PC-3 (cell line): ENCODE data around the gene C17orf78. TPM values are rescaled to one million over a fixed set of nuclear protein-coding genes. Genes with fewer than 3 reads are reported as not detected.

Source experiments
- ATAC-seq: fragments of 200-7000 bp; cut with Tn5 transposase; 2 replicates; pipeline ENCODE4 v1.9.1; 2020; ENCODE audit warnings: mild to moderate bottlenecking, moderate library complexity
- BruUV-seq: library from RNA; stranded (reverse); fragments of 400-500 nt; replicated peaks from 2 replicates; lab custom pipeline; 2021; lab: Mats Ljungman, UMichigan
- CTCF ChIA-PET: fragments of 300-600 bp; sonication (Branson Sonifier 250); formaldehyde crosslinking; loops from one replicate; lab custom pipeline; 2022; ENCODE audit warnings: antibody characterized with exemption; lab: Charles Lee
- POLR2A ChIA-PET: fragments of 300-600 bp; sonication (Branson Sonifier 250); formaldehyde crosslinking; loops from one replicate; lab custom pipeline; 2022; ENCODE audit warnings: antibody characterized with exemption; ENCODE audit not compliant: unreplicated experiment; lab: Charles Lee
- DNase-seq: peaks from one replicate; pipeline ENCODE4 v3.0.0-alpha.2; 2015
- H2AFZ ChIP-seq: fragments of 300-600 bp; sonication (generic); 2 replicates; pipeline ENCODE4 v1.6.0; 2016; ENCODE audit warnings: antibody characterized with exemption, low read length
- H3F3A ChIP-seq: fragments of 300-600 bp; sonication (generic); one replicate; pipeline ENCODE4 v1.6.0; 2017; ENCODE audit warnings: antibody characterized with exemption, low read length, control low read depth, mild to moderate bottlenecking; ENCODE audit not compliant: unreplicated experiment
- H3K27ac ChIP-seq: fragments of 300-600 bp; sonication (generic); 2 replicates; pipeline ENCODE4 v1.5.1; 2016; ENCODE audit warnings: mild to moderate bottlenecking, low read length
- H3K27me3 ChIP-seq: fragments of 300-600 bp; sonication (generic); 2 replicates; pipeline ENCODE4 v1.6.1; 2016; ENCODE audit warnings: low read length, mixed read lengths
- H3K36me3 ChIP-seq: fragments of 300-600 bp; sonication (generic); 2 replicates; pipeline ENCODE4 v1.6.1; 2016; ENCODE audit warnings: low read depth, mixed run types, low read length, mixed read lengths
- H3K4me1 ChIP-seq: fragments of 300-600 bp; sonication (generic); 2 replicates; pipeline ENCODE4 v1.5.1; 2016; ENCODE audit warnings: low read length; ENCODE audit not compliant: insufficient read depth
- H3K4me2 ChIP-seq: fragments of 300-600 bp; sonication (generic); 2 replicates; pipeline ENCODE4 v1.6.0; 2016; ENCODE audit warnings: low read length
- H3K4me3 ChIP-seq: fragments of 300-600 bp; sonication (generic); 2 replicates; pipeline ENCODE4 v1.5.1; 2016; ENCODE audit warnings: mild to moderate bottlenecking, low read length, mixed read lengths
- H3K79me2 ChIP-seq: fragments of 300-600 bp; sonication (generic); 2 replicates; pipeline ENCODE4 v1.6.1; 2017; ENCODE audit warnings: low read length, mixed read lengths
- H3K9ac ChIP-seq: fragments of 300-600 bp; sonication (generic); 2 replicates; pipeline ENCODE4 v1.6.0; 2016; ENCODE audit warnings: mild to moderate bottlenecking, low read length
- H3K9me2 ChIP-seq: fragments of 300-600 bp; sonication (generic); replicated peaks from 2 replicates; pipeline ENCODE4 v1.6.1; 2016; ENCODE audit warnings: mixed run types, low read length, mixed read lengths
- H3K9me3 ChIP-seq: fragments of 300-600 bp; sonication (generic); 2 replicates; pipeline ENCODE4 v1.6.1; 2016; ENCODE audit warnings: low read length, mixed read lengths
- H4K20me1 ChIP-seq: fragments of 300-600 bp; sonication (generic); 2 replicates; pipeline ENCODE4 v1.6.1; 2016; ENCODE audit warnings: low read length, mixed read lengths
- EZH2 ChIP-seq: fragments of 300-600 bp; sonication (generic); IDR thresholded peaks from one replicate; pipeline ENCODE4 v1.6.1; 2017; ENCODE audit warnings: antibody characterized with exemption, mild to moderate bottlenecking, low read length; ENCODE audit not compliant: unreplicated experiment
- EZH2phosphoT487 ChIP-seq: fragments of 300-600 bp; sonication (generic); IDR thresholded peaks from 2 replicates; pipeline ENCODE4 v1.6.1; 2018; ENCODE audit warnings: mild to moderate bottlenecking, antibody characterized with exemption, low read length, borderline replicate concordance
- intact Hi-C: fragments of 100-400 bp; cut with micrococcal nuclease; formaldehyde crosslinking; loops from 2 replicates; pipeline ENCODE4 v1.9.0; 2023
- total RNA-seq: library from RNA; depleted of rRNA; stranded (reverse); fragments of >200 nt; gene quantifications from 2 replicates; pipeline ENCODE4 v1.2.3, GENCODE V29; 2014
- TF ChIP-seq, protein P1 (sequence below): fragments of 300-600 bp; sonication (generic); conservative IDR thresholded peaks from 2 replicates; pipeline ENCODE4 v1.5.1; 2017; ENCODE audit warnings: antibody characterized with exemption, low read depth, mild to moderate bottlenecking, low read length

C17orf78 gene
- total RNA-seq, 1 experiment from 2014 or later, result not detected

DNA sequence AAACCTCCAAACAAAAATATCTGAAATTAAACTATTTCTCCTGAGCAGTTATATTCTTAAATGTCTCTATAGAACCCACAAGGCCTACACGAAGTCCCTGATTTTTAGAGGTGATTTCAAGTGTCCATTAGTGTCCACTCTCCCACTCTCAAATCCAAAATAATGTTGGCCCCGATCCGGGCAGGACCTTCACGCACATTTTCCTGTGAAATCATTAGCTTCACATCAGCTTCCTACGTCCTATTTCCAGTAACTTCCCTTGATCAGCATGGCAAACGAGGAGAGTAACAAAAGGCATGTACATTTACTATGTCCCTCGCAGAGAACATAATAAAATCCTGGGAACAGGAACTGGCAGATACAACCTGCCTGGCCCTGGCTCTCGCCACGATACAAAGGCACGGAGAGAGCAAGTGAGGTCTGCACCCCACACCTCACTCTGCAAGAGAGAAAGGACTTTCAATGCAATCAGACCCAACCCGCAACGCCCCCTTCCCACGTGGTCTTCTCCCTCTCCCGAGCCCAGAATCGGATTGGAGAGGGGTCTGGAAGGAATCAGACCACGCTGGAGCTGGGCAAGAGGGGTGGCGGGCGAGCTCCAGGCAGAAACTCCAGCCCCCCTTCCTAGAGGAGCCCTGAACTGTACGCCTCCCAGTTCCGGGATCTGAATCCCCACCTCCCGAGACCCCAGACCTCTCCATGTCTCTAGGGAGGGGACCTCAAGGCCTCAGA is 17.5 kb upstream of the C17orf78 start:
- Histone ChIP-seq H2AFZ (peak overlapping the region; percentile 72), H3K4me2 (peak overlapping the region; percentile 85), H3K9me2 (no peaks in the 10 kb centered on the region), H3F3A (no peaks in the 10 kb centered on the region), H3K4me3 (peak overlapping the region; percentile 85), H3K36me3 (no peaks in the 10 kb centered on the region), H3K27ac (peak overlapping the region; percentile 77), H3K27me3 (no peaks in the 10 kb centered on the region), H3K9me3 (no peaks in the 10 kb centered on the region), H4K20me1 (peaks cover 26% of the 10 kb centered on the region), H3K4me1 (peaks cover 32% of the 10 kb centered on the region), H3K79me2 (peaks cover 54% of the 10 kb centered on the region), H3K9ac (peak overlapping the region; percentile 98)
- intact Hi-C loops, result no loop called here
- BruUV-seq, result TSS peak; percentile 56
- DNase-seq (peak; percentile 42), ATAC-seq (peak; percentile 27)
- POLR2A ChIA-PET, result interaction anchor here (0.5 kb wide), 1 partner anchor 92 kb away, joined by 4 read pairs; no protein-coding TSS in a partner anchor
- no peak for TF ChIP-seq EZH2phosphoT487
- TF ChIP-seq EZH2, result no peak
- TF ChIP-seq, protein P1, sequence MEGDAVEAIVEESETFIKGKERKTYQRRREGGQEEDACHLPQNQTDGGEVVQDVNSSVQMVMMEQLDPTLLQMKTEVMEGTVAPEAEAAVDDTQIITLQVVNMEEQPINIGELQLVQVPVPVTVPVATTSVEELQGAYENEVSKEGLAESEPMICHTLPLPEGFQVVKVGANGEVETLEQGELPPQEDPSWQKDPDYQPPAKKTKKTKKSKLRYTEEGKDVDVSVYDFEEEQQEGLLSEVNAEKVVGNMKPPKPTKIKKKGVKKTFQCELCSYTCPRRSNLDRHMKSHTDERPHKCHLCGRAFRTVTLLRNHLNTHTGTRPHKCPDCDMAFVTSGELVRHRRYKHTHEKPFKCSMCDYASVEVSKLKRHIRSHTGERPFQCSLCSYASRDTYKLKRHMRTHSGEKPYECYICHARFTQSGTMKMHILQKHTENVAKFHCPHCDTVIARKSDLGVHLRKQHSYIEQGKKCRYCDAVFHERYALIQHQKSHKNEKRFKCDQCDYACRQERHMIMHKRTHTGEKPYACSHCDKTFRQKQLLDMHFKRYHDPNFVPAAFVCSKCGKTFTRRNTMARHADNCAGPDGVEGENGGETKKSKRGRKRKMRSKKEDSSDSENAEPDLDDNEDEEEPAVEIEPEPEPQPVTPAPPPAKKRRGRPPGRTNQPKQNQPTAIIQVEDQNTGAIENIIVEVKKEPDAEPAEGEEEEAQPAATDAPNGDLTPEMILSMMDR, result no peak
- CTCF ChIA-PET, result interaction anchor here (0.5 to 1.1 kb wide), 2 partner anchors 15 to 80 kb away, joined by 3 to 5 read pairs; no protein-coding TSS in a partner anchor

DNA sequence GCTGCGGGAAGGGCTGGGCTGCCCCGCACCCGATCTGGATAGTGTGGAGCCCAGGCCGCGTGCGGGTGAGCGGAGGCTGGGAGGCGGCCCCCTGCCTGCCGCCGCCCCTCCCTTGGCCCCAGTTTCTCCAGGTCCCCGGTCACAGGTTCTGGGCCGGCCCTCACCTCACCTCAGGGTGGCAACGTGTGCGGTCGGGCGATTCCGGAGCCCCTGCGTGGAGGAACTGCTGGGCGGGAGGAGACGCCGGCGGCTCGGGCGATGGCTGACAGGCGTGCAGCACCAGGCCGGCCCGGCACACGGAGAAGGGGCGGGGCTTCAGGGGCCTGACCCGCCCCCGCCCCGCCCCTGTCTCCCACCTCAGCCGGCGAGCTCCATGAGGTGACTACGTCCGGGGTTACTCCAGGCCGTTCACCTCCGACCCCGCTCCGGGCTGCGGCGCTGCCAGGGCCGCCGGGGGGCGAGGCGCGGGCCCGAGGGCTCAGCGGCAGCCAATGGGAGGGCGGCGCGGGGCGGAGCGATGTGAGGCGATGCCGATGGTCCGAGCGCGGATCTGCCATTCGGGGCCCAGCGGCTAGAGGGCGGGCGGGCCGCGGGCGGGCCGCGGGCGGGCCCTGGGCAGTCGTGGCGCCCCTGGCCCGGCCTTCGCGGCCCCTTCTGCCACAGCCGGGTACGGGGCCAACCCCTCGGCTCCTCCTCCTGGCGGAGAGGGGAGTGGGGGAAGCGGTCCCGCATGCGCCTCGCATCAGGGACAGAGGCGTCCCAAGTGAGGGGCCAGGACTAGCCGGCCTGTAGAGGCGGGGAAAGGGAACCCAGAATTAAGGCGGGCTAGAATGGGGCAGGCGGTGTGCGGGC is 16.7 kb upstream of the C17orf78 start:
- peak; percentile 85 for ATAC-seq
- no peaks in the 10 kb centered on the region for H3K9me2 ChIP-seq
- H4K20me1 ChIP-seq, result peaks cover 23% of the 10 kb centered on the region
- intact Hi-C loops, result no loop called here
- H3K36me3 ChIP-seq, result no peaks in the 10 kb centered on the region
- POLR2A ChIA-PET, result interaction anchor here (0.5 to 0.7 kb wide), 3 partner anchors 37 to 311 kb away, joined by 4 to 7 read pairs (median 6); no protein-coding TSS in a partner anchor
- H3K4me3 ChIP-seq, result peak overlapping the region; percentile 85
- peak; percentile 88 for DNase-seq
- no TSS peak for BruUV-seq
- H2AFZ ChIP-seq, result peak overlapping the region; percentile 72
- peaks cover 32% of the 10 kb centered on the region for H3K4me1 ChIP-seq
- peaks cover 48% of the 10 kb centered on the region for H3K79me2 ChIP-seq
- H3K27ac ChIP-seq, result peak overlapping the region; percentile 77
- no peak for TF ChIP-seq EZH2phosphoT487
- TF ChIP-seq EZH2, result no peak
- TF ChIP-seq, protein P1, result no peak
- peak overlapping the region; percentile 98 for H3K9ac ChIP-seq
- CTCF ChIA-PET, result interaction anchor here (0.5 to 1.1 kb wide), 2 partner anchors 14 to 79 kb away, joined by 3 to 5 read pairs; no protein-coding TSS in a partner anchor
- H3K4me2 ChIP-seq, result peak overlapping the region; percentile 85
- no peaks in the 10 kb centered on the region for H3K9me3 ChIP-seq
- no peaks in the 10 kb centered on the region for H3K27me3 ChIP-seq
- no peaks in the 10 kb centered on the region for H3F3A ChIP-seq
